Testis (tissue), 3 donors: ENCODE data around the gene EXOG. TPM values are rescaled to one million over a fixed set of nuclear protein-coding genes. Genes with fewer than 3 reads are reported as not detected.

Experiments used
- DNase-seq: peaks from one replicate; pipeline ENCODE4 v3.0.0-alpha.2; 2019
- H3K27ac ChIP-seq, 2 donors: fragments of 200-600 bp; sonication (generic); one replicate each; pipeline ENCODE4 v1.5.1; 2019
- H3K27me3 ChIP-seq: fragments of 200-600 bp; sonication (generic); one replicate; pipeline ENCODE4 v1.5.1; 2019
- H3K36me3 ChIP-seq: fragments of 200-600 bp; sonication (generic); one replicate; pipeline ENCODE4 v1.5.1; 2017; ENCODE audit warnings: low read depth; ENCODE audit errors: missing control alignments
- H3K4me1 ChIP-seq: fragments of 200-600 bp; sonication (generic); one replicate; pipeline ENCODE4 v1.5.1; 2019
- H3K4me3 ChIP-seq, 2 donors: fragments of 200-600 bp; sonication (generic); one replicate each; pipeline ENCODE4 v1.5.1; 2017 to 2019
- H3K9me3 ChIP-seq: fragments of 200-600 bp; sonication (generic); one replicate; pipeline ENCODE4 v1.5.1; 2017
- POLR2A ChIP-seq: fragments of 450-650 bp; IDR thresholded peaks from one replicate; pipeline ENCODE4 v1.6.1; 2017; ENCODE audit warnings: antibody characterized with exemption, mild to moderate bottlenecking, moderate library complexity
- WGBS, 2 donors: methylation state at CpG; one replicate each; pipeline ENCODE4 v1.1.5; 2018; 5-methylcytosine and 5-hydroxymethylcytosine counted together
- intact Hi-C: fragments of 100-400 bp; cut with DNase I; formaldehyde crosslinking; loops from one replicate; pipeline ENCODE4 v1.15.1; 2023; ENCODE audit warnings: low total_unique reads
- polyA plus RNA-seq: library from polyadenylated mRNA; stranded (reverse); fragments of 350-450 nt; fragmentation: Illumina TruSeq; extraction: RNeasy Lipid Tissue Mini Kit (QIAGEN cat#74804); gene quantifications from one replicate; pipeline ENCODE4 v1.2.3, GENCODE V29; 2014; ENCODE audit warnings: low read depth, low replicate concordance; ENCODE audit not compliant: insufficient read depth
- total RNA-seq, 2 donors: library from RNA; depleted of rRNA; stranded (reverse); fragments of >200 nt; gene quantifications; one replicate each; pipeline ENCODE4 v1.2.3, GENCODE V29; 2016
- TF ChIP-seq, protein P1 (sequence below), 3 experiments: fragments of 450-650 bp in 2 of 3; fragments of 200-600 bp in 1 of 3; sonication (generic) in 1 of 3; IDR thresholded peaks; one replicate each; pipeline ENCODE4 v1.5.1; 2016 to 2019; ENCODE audit warnings: antibody characterized with exemption in 3 of 3, mild to moderate bottlenecking in 2 of 3, moderate library complexity in 1 of 3

The EXOG gene
- total and polyA plus RNA-seq, 3 donors from 2014 or later: 14.8 to 17.3 (median 15.7) TPM

GRCh38 chr3:38549957-38550840, 54.1 kb downstream of the EXOG start:
- Histone ChIP-seq H3K4me3 (no peak overlapping the region), H3K4me1 (no peaks in the 10 kb centered on the region), H3K36me3 (no peaks in the 10 kb centered on the region), H3K9me3 (no peaks in the 10 kb centered on the region), H3K27me3 (no peaks in the 10 kb centered on the region), H3K27ac (no peak overlapping the region)
- TF ChIP-seq POLR2A: no peak
- TF ChIP-seq, protein P1, sequence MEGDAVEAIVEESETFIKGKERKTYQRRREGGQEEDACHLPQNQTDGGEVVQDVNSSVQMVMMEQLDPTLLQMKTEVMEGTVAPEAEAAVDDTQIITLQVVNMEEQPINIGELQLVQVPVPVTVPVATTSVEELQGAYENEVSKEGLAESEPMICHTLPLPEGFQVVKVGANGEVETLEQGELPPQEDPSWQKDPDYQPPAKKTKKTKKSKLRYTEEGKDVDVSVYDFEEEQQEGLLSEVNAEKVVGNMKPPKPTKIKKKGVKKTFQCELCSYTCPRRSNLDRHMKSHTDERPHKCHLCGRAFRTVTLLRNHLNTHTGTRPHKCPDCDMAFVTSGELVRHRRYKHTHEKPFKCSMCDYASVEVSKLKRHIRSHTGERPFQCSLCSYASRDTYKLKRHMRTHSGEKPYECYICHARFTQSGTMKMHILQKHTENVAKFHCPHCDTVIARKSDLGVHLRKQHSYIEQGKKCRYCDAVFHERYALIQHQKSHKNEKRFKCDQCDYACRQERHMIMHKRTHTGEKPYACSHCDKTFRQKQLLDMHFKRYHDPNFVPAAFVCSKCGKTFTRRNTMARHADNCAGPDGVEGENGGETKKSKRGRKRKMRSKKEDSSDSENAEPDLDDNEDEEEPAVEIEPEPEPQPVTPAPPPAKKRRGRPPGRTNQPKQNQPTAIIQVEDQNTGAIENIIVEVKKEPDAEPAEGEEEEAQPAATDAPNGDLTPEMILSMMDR (IDR thresholded peaks at IDR 0.05): no peak
- intact Hi-C loops: no loop called here
- 96 to 97% methylated on average over 31 to 33 of the region's 33 CpGs for WGBS, 2 donors
- peak; percentile 2 for DNase-seq

DNA sequence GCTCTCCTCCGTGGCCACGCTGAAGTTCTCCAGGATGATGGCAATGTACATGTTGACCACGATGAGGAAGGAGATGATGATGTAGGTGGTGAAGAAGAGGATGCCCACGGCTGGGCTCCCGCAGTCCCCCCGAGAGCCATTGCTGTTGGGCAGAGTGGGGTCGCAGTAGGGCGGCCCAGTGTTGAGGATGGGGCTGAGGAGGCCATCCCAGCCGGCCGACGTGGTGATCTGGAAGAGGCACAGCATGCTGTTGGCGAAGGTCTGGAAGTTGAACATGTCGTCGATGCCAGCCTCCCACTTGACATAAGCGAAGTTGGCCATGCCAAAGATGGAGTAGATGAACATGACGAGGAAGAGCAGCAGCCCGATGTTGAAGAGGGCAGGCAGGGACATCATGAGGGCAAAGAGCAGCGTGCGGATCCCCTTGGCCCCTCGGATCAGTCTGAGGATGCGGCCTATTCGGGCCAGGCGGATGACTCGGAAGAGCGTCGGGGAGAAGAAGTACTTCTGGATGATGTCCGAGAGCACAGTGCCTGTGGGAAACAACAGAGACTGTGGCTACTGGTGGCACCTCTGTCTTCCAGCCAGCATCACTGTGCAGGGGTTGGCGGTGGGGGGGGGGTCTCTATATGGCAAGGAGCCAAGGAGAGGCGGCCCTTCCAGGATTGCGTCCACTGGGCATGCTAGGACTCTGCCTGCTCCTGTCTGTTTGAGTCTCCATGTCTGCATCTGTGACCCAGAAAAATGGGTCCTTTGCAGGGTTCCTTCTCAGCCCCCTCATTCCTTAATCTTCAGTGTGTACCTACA, 55.1 kb downstream of the EXOG start:
- Histone ChIP-seq H3K9me3 (no peaks in the 10 kb centered on the region), H3K27me3 (no peaks in the 10 kb centered on the region), H3K4me3 (no peak overlapping the region), H3K27ac (no peak overlapping the region), H3K4me1 (no peaks in the 10 kb centered on the region), H3K36me3 (no peaks in the 10 kb centered on the region)
- TF ChIP-seq POLR2A: no peak
- TF ChIP-seq, protein P1 (IDR thresholded peaks at IDR 0.05): no peak
- intact Hi-C loops: no loop called here
- DNase-seq: no peak
- 95% methylated on average over 30 of the region's 30 CpGs for WGBS, 2 donors

GRCh38 chr3:38552364-38552763, 56.2 kb downstream of the EXOG start:
- intact Hi-C loops: no loop called here
- TF ChIP-seq POLR2A: no peak
- TF ChIP-seq, protein P1 (IDR thresholded peaks at IDR 0.05): no peak
- H3K27me3 ChIP-seq: no peaks in the 10 kb centered on the region
- H3K36me3 ChIP-seq: no peaks in the 10 kb centered on the region
- no peak overlapping the region for H3K4me3 ChIP-seq
- H3K4me1 ChIP-seq: no peaks in the 10 kb centered on the region
- WGBS, 2 donors: 83 to 84% methylated on average over 6 of the region's 6 CpGs
- DNase-seq: no peak
- H3K9me3 ChIP-seq: no peaks in the 10 kb centered on the region
- no peak overlapping the region for H3K27ac ChIP-seq

GRCh38 chr3:38553071-38553470, 56.9 kb downstream of the EXOG start:
- WGBS, 2 donors: 93 to 98% methylated on average over 2 of the region's 2 CpGs
- H3K9me3 ChIP-seq: no peaks in the 10 kb centered on the region
- no peaks in the 10 kb centered on the region for H3K36me3 ChIP-seq
- no peak overlapping the region for H3K27ac ChIP-seq
- no peak for DNase-seq
- H3K4me3 ChIP-seq: no peak overlapping the region
- H3K4me1 ChIP-seq: no peaks in the 10 kb centered on the region
- TF ChIP-seq, protein P1 (IDR thresholded peaks at IDR 0.05): no peak
- TF ChIP-seq POLR2A: no peak
- intact Hi-C loops: no loop called here
- H3K27me3 ChIP-seq: no peaks in the 10 kb centered on the region
